ENCODE measurements around the gene ZNF652. TPM values are rescaled to one million over a fixed set of nuclear protein-coding genes. Genes with fewer than 3 reads are reported as not detected.
"Not testable (repeated sequence)": the region's sequence is repeated elsewhere in the genome, so short reads cannot be mapped to it uniquely, and the experiment has no call there.

The ZNF652 gene
- total RNA-seq, 1 donor from 2014 or later = 27.5 TPM

DNA sequence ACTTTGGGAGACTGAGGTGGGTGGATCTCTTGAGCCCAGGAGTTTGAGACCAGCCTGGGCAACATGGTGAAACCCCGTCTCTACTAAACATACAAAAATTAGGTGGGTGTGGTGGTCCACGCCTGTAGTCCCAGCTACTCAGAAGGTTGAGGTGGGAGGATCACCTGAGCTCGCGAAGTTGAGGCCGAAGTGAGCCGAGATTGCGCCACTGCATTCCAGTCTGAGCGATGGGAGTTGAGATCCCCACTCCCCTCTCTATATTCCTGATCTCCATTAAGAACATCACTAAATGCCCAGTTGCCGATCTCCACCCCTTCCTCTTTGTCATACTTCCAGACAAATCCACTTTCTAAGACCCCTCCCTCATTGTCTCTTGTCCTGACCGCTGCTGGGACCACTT is 24.3 kb upstream of the ZNF652 start:
- DNase-seq = no peak

DNA sequence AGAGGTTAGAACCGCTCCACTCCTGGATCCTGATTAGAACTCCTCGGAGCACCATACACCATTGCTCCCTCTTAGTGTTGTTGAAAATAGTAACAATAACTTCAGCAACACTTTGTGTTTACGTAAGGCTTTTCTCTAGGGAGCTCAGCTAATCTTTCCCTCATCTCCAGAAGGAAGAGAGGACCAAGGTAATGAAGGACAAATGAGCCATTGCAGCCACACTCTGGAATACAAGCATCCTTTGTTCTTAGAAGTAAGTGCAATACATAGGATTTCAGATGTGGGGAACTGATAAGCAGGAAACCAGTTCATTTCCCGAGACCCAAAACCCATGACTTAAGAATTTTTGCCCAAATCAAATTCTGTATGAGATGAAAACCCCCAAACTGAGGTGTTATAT is 22.9 kb upstream of the ZNF652 start:
- DNase-seq = no peak

- DNase-seq = no peak
Measured at GRCh38 chr17:49383060-49383459, 21.0 kb upstream of the ZNF652 start.

GRCh38 chr17:49382556-49382955 is 20.5 kb upstream of the ZNF652 start:
- DNase-seq = no peak

DNA sequence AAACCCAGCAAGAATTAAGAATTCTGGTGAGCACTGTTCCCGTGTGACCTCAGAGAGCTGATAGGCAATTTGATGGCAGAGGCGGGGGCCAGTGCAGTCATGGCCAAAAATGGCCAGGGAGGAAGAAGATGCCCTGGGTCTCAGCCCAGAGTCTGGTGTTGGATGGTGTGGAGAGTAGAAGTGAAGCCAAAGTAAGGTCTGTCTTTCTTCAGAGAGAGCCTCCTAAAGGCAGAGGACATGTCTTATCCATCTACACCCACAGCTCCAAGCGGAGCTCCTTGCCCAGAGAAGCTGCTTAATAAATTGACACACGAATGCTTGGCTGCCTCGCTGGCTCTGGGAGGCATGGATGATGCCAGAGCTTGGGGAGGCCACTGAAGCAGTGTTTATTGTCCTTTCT is 19.7 kb upstream of the ZNF652 start:
- no peak for DNase-seq

DNA sequence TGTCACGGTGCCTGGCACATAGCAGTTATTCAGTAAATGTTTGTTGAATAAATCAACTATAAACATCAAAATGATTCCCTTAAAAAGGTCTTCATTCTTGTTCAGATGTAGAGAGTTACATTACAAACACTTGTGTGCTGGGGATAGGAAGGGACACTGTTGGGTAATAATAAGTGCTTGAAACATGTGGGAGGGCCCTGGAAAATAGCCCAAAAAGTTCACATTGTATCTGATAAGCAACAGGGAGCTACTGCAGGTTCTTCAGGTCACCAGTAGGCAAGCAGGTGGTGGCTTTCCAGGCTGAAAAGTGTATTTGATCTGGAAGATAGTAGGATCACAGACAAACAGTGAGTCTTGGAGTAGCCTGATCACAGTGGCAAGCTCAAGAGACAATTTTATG is 19.0 kb upstream of the ZNF652 start:
- DNase-seq = no peak

DNA sequence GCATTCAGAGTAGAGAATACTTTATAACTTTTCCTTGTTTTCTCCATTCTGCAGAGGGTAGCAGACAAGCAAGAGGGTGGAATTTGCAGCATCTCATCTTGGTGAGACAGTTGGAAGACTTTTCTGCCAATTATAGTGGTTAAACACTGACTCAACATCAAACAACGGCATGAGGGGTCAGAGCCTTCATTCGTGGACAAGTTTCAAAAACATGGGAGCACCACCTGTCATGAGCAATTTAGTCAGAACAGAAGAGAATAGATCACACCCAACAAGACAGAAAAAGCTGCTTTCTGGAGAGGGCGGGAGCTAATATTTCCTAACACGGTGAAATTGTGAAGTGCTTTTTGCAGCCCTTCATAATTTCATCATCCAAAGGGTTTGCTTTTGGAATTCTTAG is 17.9 kb upstream of the ZNF652 start:
- no peak for DNase-seq

DNA sequence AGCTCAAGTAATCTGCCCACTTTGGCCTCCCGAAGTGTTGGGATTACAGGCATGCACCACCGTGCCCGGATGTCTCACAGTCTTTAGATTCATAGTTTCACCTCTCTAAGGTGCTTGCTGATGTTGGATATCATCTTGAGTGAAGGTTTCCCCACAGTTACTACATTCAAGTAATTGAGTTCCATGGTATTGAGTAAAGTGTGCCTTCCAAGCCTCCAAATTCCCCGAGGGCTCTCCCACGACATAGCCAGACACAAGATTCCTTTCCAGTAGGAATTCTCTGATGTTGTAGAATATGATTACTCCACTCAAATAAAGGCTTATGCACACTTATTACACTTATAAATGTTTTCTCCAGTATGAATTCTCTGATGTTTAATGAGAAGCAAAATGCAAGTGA is 16.3 kb upstream of the ZNF652 start:
- DNase-seq = no peak

GRCh38 chr17:49375544-49375943 is 13.5 kb upstream of the ZNF652 start:
- no peak for DNase-seq

- DNase-seq = no peak
Measured at GRCh38 chr17:49373115-49373514, 11.1 kb upstream of the ZNF652 start.

- no peak for DNase-seq
Measured at GRCh38 chr17:49372425-49372824, 10.4 kb upstream of the ZNF652 start.

DNA sequence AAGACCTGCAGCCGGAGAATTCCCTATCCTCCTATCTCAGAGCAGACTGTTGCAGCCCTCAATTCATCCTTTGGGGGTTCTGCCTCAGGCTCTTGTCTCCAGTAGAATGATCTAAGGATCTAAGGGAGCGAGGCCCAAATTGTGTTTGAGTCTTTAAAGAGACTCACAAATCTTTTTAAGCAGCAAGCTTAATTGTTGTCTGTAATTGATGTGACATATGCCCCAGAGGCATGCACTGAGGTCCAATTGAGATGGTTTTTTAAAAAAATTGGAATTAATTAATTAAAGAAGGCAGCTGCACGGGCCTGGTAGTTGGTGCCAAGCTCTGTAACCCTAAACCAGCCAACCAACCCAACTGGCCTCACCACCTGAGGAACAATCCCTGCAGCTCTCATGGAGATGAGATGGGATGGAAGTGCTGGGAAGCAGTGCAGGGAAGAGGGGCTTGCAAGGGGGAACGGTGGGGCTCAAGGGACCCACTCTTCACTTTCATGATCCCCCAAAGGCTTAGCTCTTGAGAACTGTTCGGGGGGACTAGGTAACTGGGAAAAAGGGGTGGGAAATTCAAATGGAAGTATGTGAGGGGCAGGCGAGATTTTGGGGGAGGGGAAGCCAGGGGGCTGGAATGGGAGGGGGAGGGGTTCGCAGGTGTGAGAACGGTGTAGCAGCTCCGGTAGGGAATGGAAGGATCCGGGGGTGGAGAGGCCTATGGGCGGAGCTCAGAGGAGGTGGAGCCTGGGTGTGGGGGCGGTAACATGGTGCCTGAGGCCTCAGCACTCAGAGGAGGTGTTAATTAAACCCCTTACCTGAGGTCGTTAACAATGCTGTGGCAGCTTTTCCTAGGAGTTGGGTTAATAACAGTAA is 9.2 kb upstream of the ZNF652 start:
- no peak for DNase-seq

- no peak for DNase-seq
Measured at GRCh38 chr17:49369760-49370159, 7.7 kb upstream of the ZNF652 start.

GRCh38 chr17:49369089-49369488 is 7.0 kb upstream of the ZNF652 start:
- no peak for DNase-seq

- DNase-seq = no peak
Measured at GRCh38 chr17:49365667-49366066, 3.6 kb upstream of the ZNF652 start.

DNA sequence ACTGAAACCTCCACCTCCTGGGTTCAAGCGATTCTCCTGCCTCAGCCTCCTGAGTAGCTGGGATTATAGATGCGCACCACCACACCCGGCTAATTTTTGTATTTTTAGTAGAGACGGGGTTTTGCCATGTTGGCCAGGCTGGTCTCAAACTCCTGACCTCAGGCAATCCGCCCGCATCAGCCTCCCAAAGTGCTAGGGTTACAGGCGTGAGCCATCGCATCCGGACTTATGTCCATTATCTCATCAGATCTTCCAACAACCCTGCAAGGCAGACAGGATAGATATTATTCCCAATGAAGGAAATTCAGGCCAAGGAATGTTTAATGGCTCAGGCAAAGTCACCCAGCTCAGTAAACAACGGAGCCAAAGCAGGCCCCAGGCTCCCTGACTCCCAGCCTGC is 3.1 kb upstream of the ZNF652 start:
- DNase-seq = not testable (repeated sequence)

DNA sequence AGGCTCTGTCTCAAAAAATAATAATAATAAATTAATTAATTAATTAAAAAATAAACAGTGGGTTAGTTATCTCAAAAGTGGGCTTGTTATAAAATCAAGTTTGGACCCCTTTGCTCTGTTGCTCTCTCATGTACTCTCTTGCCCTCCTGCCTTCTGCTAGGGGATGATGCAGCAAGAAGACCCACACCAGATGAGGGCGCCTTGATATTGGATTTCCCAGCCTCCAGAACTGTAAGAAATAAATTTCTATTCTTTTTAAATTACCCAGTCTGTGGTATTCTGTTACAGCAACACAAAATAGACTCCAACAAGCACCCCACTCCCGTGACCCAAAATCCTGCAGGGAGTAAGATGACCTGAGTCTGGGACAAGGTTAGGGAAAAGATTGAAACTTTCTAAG is 2.1 kb upstream of the ZNF652 start:
- no peak for DNase-seq

DNA sequence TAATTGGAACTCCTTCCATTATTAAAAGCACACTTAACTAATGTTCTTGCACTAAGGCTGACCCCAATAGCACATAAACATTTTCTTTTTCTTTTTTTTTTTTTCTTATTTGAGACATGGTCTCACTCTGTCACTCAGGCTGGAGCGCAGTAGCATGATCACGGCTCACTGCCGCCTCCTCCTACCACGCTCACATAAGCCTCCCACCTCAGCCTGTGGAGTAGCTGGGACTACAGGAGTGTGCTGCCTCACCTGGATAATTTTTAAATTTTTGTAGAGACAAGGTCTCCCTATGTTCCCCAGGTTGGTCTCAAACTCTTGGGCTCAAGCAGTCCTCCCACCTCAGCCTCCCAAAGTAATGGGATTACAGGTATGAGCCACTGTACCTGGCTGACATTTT is 1.2 kb upstream of the ZNF652 start:
- no peak for DNase-seq

- DNase-seq = no peak
Measured at GRCh38 chr17:49362723-49363117, 670 bp upstream of the ZNF652 start.

- DNase-seq = no peak
Measured at GRCh38 chr17:49361129-49361901, 735 bp downstream of the ZNF652 start.

- DNase-seq = no peak
Measured at GRCh38 chr17:49360796-49361128, 1.3 kb downstream of the ZNF652 start.

DNA sequence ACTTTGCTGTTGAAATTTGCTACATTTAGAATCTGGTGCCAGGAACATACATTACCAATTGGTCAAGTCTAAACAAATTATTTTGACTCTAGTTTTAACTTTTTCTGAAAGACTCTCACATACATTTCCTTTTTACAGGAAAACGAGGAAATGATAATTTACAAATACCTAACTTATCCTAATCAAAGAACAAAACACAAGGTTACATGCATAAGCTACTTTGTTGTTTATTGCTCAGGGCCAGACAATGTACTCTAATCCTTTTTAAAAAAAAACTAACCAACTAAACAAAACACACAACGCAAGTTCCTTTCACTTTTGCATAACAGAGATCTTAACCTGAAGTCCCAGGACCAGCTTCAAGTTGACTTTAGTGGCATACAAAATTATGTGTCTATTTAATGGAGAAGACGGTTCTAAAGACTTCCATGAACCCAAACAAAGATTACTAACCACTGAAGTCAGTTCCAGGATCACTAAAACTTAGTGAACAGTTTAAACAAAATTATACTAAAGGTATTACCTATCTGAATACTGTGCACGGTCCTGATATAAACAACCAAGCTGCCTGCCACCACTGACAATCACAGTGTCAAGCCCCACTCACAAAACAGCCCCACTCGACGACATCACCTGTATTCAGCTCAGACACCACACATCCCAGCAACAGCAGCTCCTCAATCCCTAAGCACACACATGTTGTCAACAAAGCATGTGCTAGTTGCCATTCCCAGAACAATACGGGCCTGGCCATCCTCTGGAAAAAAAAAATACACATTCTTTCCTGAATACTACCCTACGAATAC is 1.9 kb downstream of the ZNF652 start:
- no peak for DNase-seq

DNA sequence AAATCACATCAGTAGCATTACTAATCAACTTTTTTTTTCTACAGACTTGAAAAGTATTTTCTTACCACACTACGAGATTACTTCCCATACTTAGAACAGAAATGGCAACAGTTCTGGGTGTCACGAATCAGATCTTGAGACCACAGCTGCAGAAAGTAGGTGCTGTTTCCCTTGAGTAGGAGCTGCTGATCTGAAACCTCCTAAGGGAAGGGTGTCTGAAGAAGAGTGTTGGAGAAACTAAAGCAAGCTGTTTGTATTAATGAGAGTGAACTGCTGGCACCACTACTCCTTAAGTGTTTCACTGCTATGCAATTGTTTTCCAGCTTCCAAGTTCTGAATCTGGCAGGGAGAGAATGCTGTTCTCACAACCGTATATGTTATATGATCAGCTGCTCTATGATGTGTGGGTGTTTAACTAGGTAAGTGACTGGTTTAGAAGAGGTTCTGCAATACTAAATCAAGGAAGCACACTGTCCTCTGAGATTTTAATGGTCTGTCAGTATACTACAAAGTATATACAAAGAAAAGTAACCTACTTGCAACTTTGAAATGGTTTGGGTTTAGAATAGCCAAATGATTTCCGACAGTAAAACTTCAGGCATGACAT is 3.3 kb downstream of the ZNF652 start:
- DNase-seq = no peak
